ENCODE data around the gene ANO4.

DNA sequence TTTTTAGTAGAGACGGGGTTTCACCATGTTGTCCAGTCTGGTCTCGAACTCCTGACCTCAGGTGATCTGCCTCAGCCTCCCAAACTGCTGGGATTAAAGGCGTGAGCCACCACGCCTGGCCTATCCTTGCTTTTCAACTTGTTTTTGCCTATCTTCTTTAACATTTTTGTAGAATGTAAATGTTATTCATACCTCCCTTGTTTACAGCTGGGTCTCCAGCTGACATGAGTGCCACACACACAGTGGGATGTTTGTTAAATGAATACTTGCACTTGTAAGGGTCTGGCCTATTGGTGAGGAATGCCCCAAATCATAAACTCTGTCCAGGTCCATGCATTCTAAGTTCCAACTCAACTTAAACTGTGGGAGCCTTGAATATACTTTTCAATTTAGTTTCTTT lies 176.3 kb downstream of the ANO4 start:
- TF ChIP-seq POLR2A (IDR thresholded peaks at IDR 0.05) (no peak), POLR2AphosphoS5 (IDR thresholded peaks at IDR 0.05) (no peak)
- TF ChIP-seq, protein P1, sequence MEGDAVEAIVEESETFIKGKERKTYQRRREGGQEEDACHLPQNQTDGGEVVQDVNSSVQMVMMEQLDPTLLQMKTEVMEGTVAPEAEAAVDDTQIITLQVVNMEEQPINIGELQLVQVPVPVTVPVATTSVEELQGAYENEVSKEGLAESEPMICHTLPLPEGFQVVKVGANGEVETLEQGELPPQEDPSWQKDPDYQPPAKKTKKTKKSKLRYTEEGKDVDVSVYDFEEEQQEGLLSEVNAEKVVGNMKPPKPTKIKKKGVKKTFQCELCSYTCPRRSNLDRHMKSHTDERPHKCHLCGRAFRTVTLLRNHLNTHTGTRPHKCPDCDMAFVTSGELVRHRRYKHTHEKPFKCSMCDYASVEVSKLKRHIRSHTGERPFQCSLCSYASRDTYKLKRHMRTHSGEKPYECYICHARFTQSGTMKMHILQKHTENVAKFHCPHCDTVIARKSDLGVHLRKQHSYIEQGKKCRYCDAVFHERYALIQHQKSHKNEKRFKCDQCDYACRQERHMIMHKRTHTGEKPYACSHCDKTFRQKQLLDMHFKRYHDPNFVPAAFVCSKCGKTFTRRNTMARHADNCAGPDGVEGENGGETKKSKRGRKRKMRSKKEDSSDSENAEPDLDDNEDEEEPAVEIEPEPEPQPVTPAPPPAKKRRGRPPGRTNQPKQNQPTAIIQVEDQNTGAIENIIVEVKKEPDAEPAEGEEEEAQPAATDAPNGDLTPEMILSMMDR (IDR thresholded peaks at IDR 0.05): no peak
